Measurements from ENCODE around the gene SUSD2. TPM values are rescaled to one million over a fixed set of nuclear protein-coding genes. Genes with fewer than 3 reads are reported as not detected.

Gene SUSD2
- total and polyA plus RNA-seq, 2 of the 4 experiments (the other 2 are of a cell fraction) = 0.18 to 1.6 TPM

- peaks cover 49 to 86% of the 10 kb centered on the region in 2 experiments for H3K79me1 ChIP-seq (ENCODE audit: low read depth in 1 of 2, low read length in 2 of 2)
- H4K91ac ChIP-seq (ENCODE audit: insufficient read depth, low read depth, low read length) = peak overlapping the region; percentile 98
- dilution Hi-C loops (cut with HindIII; ENCODE audit: low sequenced_read_pairs, unreplicated experiment) (no loop called here), in situ Hi-C loops (cut with MboI; ENCODE audit: low sequenced_read_pairs) (no loop called here), intact Hi-C loops (cut with micrococcal nuclease) (no loop called here)
- no peak overlapping the region for H3K4me3 ChIP-seq (ENCODE audit: insufficient read depth, low read depth, low read length)
- peak overlapping the region; percentile 83 for H4K5ac ChIP-seq (ENCODE audit: low read depth, low read length)
- CTCF ChIA-PET = interaction anchor here (0.6 to 3.2 kb wide), 2 partner anchors 13 to 47 kb away, joined by 3 to 10 read pairs; no protein-coding TSS in a partner anchor
- H2AK5ac ChIP-seq (ENCODE audit: low read depth, low read length) = peak overlapping the region; percentile 95
- peak overlapping the region; percentile 94 for H2BK5ac ChIP-seq (ENCODE audit: low read depth, low read length, poor library complexity, severe bottlenecking)
- peak overlapping the region; percentile 41; the same call in 1 of the 2 replicates for H3K9ac ChIP-seq (ENCODE audit: low read depth, low read length)
- no peaks in the 10 kb centered on the region for H3K36me3 ChIP-seq (ENCODE audit: control insufficient read depth, insufficient read depth, low read length)
- H3K56ac ChIP-seq (ENCODE audit: extremely low read depth, insufficient read depth, low read length) = peak overlapping the region; percentile 44; the same call in 1 of the 2 replicates
- H2BK15ac ChIP-seq (ENCODE audit: low read depth, low read length) = peak overlapping the region; percentile 91; the same call in 2 of the 3 replicates
- H3K4me2 ChIP-seq (ENCODE audit: low read depth, low read length) = no peak overlapping the region
- WGBS, 2 experiments (ENCODE audit: extremely low coverage in 2 of 2, insufficient read length in 1 of 2) = 95% methylated on average over 4 of the region's 7 CpGs; no CpG with 5 or more reads in 1 of the 2 experiments
- no peak for ATAC-seq (ENCODE audit: low read depth)
- H3K23ac ChIP-seq (ENCODE audit: low read depth, low read length) = peak overlapping the region; percentile 94
- H3K18ac ChIP-seq (ENCODE audit: low read depth, low read length) = peak overlapping the region; percentile 87
- BruUV-seq (replicated peaks) = no TSS peak
- peaks cover 62% of the 10 kb centered on the region for H3K9me1 ChIP-seq (ENCODE audit: insufficient read depth, low read length)
- peak overlapping the region; percentile 96 for H2BK20ac ChIP-seq (ENCODE audit: low read depth, low read length)
- peak overlapping the region; percentile 78 for H3K27ac ChIP-seq (ENCODE audit: insufficient read depth, low read length)
- peak overlapping the region; percentile 97 for H3K4ac ChIP-seq (ENCODE audit: low read depth, low read length)
- DNase-seq = no peak
- TF ChIP-seq ELK1 (IDR thresholded peaks at IDR 0.05; ENCODE audit: borderline replicate concordance, low read depth, low read length) (no peak), CTCF (conservative IDR thresholded peaks at IDR 0.05; ENCODE audit: low read depth, low read length) (no peak), RCOR1 (IDR thresholded peaks at IDR 0.05; ENCODE audit: insufficient replicate concordance, low read length) (no peak), USF2 (IDR thresholded peaks at IDR 0.05; ENCODE audit: low read depth, low read length) (no peak), CHD1 (IDR thresholded peaks at IDR 0.05; ENCODE audit: low read depth, low read length) (no peak), MAZ (IDR thresholded peaks at IDR 0.05; ENCODE audit: borderline replicate concordance, low read depth, low read length) (no peak), SMC3 (IDR thresholded peaks at IDR 0.05; ENCODE audit: low read depth, low read length) (no peak), CEBPB (IDR thresholded peaks at IDR 0.05; ENCODE audit: low read depth, low read length) (no peak), POLR2A (IDR thresholded peaks at IDR 0.05; ENCODE audit: low read depth, low read length) (no peak), MAFK (IDR thresholded peaks at IDR 0.05; ENCODE audit: low read depth, low read length) (no peak), NFE2L2 (IDR thresholded peaks at IDR 0.05; ENCODE audit: low read depth, low read length) (no peak), RFX5 (IDR thresholded peaks at IDR 0.05; ENCODE audit: low read depth, low read length) (no peak), BHLHE40 (IDR thresholded peaks at IDR 0.05; ENCODE audit: low read depth, low read length) (no peak), RAD21 (IDR thresholded peaks at IDR 0.05; ENCODE audit: low read length) (no peak), FOS (IDR thresholded peaks at IDR 0.05; ENCODE audit: low read depth, low read length) (no peak)
- POLR2A ChIA-PET (ENCODE audit: unreplicated experiment) = no interaction called here
- H3K9me3 ChIP-seq (ENCODE audit: control insufficient read depth, insufficient read depth, low read length) = no peaks in the 10 kb centered on the region
- H4K8ac ChIP-seq (ENCODE audit: low read depth in 2 of 2, low read length in 2 of 2) = peak overlapping the region; percentile 70 to 84
- peak overlapping the region; percentile 52 for H2AFZ ChIP-seq (replicated peaks; ENCODE audit: low read length, poor library complexity)
- peaks cover 25% of the 10 kb centered on the region for H4K20me1 ChIP-seq (ENCODE audit: insufficient read depth, low read length)
- peaks cover 46% of the 10 kb centered on the region for H3K4me1 ChIP-seq (ENCODE audit: control insufficient read depth, insufficient read depth, low read length)
- peak overlapping the region; percentile 93 for H3K14ac ChIP-seq (replicated peaks; ENCODE audit: low read depth, low read length)
- peak overlapping the region; percentile 87 for H2AK9ac ChIP-seq (replicated peaks; ENCODE audit: low read depth, low read length, poor library complexity)
- H2BK120ac ChIP-seq (ENCODE audit: low read depth, low read length) = peak overlapping the region; percentile 99
- H3K27me3 ChIP-seq (ENCODE audit: control insufficient read depth, insufficient read depth, low read length) = no peaks in the 10 kb centered on the region
These were observed 27.3 kb upstream of the SUSD2 start for GRCh38 chr22:24153959-24154358.

All from IMR-90 (cell line).